Retina (tissue), 1 donor: Measurements from ENCODE around the gene CEP43.

ENCODE experiments used
- DNase-seq: peaks from one replicate; pipeline ENCODE4 v3.0.0-alpha.2; 2016

CEP43 gene

GRCh38 chr6:166999145-166999883, at the start of gene CEP43:
TSS of gene CEP43 (plus strand) at chr6:166999397. CDS start at chr6:166999413, 16 bp downstream.
- peak; percentile 99 for DNase-seq

- no peak for DNase-seq
These were observed 49.4 kb upstream of the CEP43 start for GRCh38 chr6:166949528-166950442.

GRCh38 chr6:166950443-166950821, 48.8 kb upstream of the CEP43 start:
- no peak for DNase-seq

GRCh38 chr6:166950892-166951669, 48.1 kb upstream of the CEP43 start:
- DNase-seq = peak; percentile 52

GRCh38 chr6:166951670-166952060, 47.5 kb upstream of the CEP43 start:
- no peak for DNase-seq

GRCh38 chr6:166952121-166952520, 47.1 kb upstream of the CEP43 start:
- no peak for DNase-seq

- DNase-seq = no peak
These were observed 46.4 kb upstream of the CEP43 start for GRCh38 chr6:166952567-166953486.

- DNase-seq = no peak
These were observed 45.0 kb upstream of the CEP43 start for GRCh38 chr6:166954118-166954713.

GRCh38 chr6:166955121-166955864, 43.9 kb upstream of the CEP43 start:
- peak; percentile 30 for DNase-seq

- DNase-seq = peak; percentile 94
These were observed 43.2 kb upstream of the CEP43 start for GRCh38 chr6:166955865-166956443.

- peak; percentile 94 for DNase-seq
These were observed 42.6 kb upstream of the CEP43 start, which contains the start of gene RNASET2 for GRCh38 chr6:166956444-166957086. TSS of gene RNASET2 (minus strand) at chr6:166956550. CDS start at chr6:166956182, 368 bp downstream.

- DNase-seq = no peak
These were observed 42.0 kb upstream of the CEP43 start for GRCh38 chr6:166957087-166957804.

GRCh38 chr6:166957805-166958076, 41.5 kb upstream of the CEP43 start:
- no peak for DNase-seq

- no peak for DNase-seq
These were observed 40.0 kb upstream of the CEP43 start for GRCh38 chr6:166958926-166959861.

GRCh38 chr6:166959911-166960608, 39.1 kb upstream of the CEP43 start:
- DNase-seq = no peak

- no peak for DNase-seq
These were observed 38.6 kb upstream of the CEP43 start for GRCh38 chr6:166960609-166960978.

GRCh38 chr6:166966268-166966667, 32.9 kb upstream of the CEP43 start:
- no peak for DNase-seq
